GM18520 (cell line): ENCODE results near the gene TUBGCP5.

Experiments
- ATAC-seq: cut with Tn5 transposase; IDR thresholded peaks from one replicate; pipeline ENCODE4 v1.9.1; 2021; ENCODE audit not compliant: unreplicated experiment

The TUBGCP5 gene

DNA sequence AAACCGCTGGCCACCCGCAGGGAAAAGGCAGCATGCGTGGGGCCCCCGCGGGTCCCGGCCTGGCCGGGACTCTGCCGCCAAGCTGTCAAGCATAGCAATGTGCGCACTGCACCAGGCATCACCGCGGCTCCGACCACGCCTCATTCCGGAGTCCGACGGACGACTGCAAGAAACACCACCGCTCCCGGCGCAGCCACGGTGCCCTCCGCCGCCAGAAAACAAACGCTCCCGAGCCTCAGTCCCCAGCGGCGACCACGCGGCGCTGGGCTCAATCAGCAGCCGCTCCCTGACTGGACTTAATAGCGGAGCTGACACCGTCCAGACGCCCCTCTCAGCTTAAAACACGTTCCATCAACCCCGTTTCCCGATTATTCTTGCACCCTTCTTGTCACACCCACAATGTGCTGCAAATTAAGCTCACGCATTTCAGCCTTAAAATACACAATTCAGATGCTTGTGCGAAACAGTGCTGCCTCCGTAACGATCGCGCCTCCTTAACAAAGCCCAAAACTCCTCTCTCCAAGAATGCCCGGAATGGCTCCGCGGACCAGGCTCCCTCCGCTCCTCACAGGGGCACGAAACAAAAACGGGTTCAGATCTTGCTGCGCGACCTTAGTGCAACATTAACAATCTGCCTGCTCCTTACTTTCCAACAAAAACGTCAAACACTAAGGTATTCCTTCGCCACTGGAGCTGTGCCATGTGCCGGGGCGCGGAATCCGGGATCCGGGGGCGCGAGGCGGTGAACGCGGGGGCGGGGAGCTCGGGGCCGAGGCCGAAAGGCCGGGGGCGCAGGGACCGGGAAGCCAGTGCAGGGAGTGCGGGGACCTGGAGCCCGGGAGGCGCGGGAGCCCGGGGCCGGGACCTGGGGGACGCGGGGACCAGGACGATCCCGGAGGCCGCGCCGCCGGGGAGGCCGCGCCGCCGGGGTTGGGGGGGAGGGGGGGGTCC, 59.9 kb downstream of the TUBGCP5 start:
- ATAC-seq, result no peak

DNA sequence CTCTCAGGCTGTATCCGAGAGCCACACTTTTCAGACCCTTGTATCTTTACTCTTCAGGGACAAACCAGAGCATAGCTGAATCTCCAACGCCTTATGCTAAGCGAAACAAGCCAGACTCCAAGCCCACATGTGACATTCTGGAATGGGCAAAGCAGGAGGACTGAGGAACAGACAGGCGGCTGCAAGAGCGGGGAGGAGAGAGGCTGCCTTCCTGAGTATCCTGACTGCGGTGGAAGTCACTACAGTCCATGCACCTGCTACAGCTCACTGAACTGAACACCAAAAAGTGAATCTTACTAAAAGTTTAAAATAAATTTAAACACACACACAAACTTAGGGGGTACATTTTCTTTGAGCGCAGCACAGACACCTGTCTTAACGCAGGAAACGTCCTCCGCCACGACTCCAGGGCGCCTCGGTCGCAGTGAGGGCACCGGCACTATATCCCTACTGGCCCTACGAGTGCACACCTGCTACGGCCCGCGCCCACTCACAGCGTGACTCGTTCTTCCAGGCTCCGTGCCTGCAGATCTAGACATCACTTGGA, 60.6 kb downstream of the TUBGCP5 start:
- ATAC-seq, result no peak

GRCh38 chr15:22974745-22975144, 64.6 kb downstream of the TUBGCP5 start:
- no peak for ATAC-seq

GRCh38 chr15:22973987-22974386, 65.4 kb downstream of the TUBGCP5 start:
- ATAC-seq, result no peak

DNA sequence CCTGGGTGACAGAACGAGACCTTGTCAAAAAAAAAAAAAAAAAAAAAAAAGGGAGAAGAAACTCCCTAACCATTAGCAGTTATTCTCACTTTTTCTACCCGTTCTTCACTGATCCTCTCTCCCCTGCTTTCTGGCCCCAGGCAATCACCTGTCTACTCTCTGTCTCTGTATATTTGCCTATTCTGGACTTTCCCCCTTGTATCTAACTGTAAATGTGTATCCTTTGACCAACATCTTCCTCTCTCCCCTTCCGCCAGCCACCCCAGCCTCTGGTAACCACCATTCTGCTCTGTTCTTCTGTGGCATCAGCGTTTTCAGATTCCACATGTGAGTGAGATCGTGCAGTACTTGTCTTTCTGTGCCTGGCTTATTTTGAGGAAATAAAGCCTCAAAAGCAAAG, 66.1 kb downstream of the TUBGCP5 start:
- ATAC-seq, result no peak

- no peak for ATAC-seq
Observed at GRCh38 chr15:22969489-22969888, 69.9 kb downstream of the TUBGCP5 start.

- no peak for ATAC-seq
Observed at GRCh38 chr15:22968366-22968765, 71.0 kb downstream of the TUBGCP5 start.

DNA sequence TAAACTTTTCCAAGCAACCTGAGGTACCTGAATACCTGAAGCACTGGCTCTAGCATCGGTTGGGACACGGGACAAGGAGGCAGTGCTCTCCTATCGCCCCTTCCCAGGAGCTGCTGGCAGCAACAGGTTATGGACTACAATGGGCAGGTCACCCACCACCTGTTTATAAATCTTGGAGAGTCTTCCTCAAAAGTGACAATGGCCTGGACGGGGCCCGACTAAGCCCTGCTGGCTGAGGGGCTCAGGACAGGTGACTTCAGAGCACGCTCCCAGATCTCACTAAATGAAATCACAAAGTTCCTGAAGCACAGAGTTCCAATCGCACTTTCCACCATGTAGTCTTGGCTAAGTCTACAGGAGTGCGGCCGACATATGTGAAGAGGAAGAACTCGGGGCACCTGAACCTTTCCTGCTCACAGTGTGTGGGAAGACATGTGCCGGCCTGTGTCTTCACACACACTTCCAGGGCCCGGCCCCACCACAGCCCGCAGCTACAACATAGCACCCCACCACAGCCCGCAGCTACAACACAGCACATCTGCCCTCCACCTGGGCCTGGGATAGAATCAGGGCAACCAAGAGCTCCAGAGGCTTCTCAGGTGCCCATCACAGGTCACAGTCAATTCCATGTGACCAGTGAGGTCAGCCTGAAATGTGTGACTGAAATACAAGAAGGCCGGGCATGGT, 72.1 kb downstream of the TUBGCP5 start:
- no peak for ATAC-seq

- no peak for ATAC-seq
Observed at GRCh38 chr15:22966321-22967083, 72.9 kb downstream of the TUBGCP5 start.

GRCh38 chr15:22963641-22964040, 75.7 kb downstream of the TUBGCP5 start:
- ATAC-seq, result no peak

- no peak for ATAC-seq
Observed at GRCh38 chr15:22962611-22963010, 76.8 kb downstream of the TUBGCP5 start.

- ATAC-seq, result no peak
Observed at GRCh38 chr15:22961762-22962161, 77.6 kb downstream of the TUBGCP5 start.

- ATAC-seq, result no peak
Observed at GRCh38 chr15:22960556-22960955, 78.8 kb downstream of the TUBGCP5 start.

DNA sequence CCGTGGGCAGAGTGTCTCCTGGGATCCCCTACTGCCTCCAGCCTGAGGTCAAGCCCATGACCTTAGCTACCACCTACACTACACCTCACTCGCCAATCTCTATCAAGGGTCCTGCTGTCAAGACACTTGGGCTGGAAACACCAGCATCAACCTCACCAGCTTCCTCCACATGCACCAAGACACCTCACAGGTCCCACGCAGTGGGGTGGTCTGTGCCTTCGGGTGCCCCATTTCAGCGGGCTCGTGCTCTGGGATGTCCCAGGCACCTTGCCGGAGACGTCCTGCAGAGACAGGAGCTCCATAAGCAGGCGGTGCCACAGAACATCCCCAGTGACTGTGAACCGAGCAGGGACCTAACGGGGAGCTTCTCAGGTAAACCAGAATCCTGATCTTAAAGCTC, 79.2 kb downstream of the TUBGCP5 start:
- ATAC-seq, result no peak

DNA sequence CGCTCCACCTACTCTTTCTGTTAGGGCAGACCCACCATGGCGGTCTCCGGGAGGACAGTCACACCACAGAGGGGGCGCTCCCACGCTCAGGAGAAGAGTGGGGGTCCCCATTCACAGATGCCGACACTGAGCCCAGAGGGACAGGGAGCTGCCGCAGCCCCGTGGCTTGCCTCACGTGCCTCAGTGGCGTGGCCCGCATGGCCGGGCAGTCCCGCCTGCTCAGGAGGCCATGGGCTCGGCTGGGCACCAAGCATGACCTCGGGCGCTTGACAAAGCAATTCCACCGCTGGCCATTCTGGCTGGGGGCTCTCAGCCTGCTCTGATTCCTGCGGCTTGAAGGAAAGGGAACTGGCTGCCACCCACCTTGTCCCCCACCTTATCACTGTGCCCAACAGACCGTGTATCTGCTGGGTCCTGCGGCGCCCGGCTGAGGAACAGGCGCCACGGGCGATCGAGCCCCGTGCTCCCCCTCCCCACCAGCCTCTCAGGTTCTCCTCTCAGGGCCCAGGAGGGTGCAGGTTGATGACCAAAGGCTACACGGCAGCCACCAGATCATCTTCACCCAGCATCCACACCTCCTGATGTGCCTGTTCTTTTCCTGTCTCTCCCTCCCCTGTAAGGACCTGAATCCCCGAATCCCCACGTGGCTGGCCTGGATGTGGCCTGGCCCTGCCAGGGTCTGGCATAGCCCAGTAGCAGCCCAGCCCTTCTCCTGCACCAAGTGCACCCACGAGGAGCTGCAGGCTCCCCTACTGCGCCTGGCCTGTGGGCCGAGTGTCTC, 79.9 kb downstream of the TUBGCP5 start:
- no peak for ATAC-seq

DNA sequence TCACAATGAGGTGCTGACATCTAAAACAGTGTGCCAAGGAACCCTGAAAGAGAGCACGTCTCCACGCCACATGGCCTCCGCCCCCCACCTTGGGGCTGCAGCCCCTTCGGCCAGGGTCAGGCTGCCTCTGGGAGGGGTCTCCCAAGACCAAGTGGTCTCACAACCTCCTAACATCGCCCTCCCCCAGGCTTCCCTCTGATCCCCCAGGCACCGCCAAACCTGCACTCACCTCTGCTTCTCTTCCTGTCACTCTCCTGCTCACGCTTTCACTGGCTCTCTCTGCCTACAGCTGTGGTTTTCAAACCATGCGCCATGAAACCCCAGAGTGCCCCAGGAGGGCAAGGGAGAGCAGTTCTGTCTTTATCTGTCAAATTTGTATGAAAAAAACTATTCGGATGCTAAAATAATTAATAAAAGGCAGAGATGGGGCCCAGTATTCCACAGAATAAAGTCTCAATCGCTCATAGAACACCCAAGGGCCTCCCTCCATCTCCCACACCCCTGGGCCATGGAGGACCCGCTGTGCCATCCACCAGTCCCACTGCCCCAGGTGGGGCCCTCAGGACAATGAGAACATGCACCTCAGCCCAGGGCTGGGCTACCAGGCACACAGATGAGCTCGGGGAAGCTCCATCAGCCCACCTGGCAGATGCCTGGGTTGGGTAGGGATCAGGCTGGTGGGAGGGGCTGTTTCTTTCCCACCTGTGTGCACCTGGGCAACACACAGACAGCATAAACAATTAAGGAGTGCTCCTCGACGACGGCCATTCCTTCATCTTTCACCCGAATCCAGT, 80.7 kb downstream of the TUBGCP5 start:
- no peak for ATAC-seq

- no peak for ATAC-seq
Observed at GRCh38 chr15:22956978-22957260, 82.5 kb downstream of the TUBGCP5 start.

DNA sequence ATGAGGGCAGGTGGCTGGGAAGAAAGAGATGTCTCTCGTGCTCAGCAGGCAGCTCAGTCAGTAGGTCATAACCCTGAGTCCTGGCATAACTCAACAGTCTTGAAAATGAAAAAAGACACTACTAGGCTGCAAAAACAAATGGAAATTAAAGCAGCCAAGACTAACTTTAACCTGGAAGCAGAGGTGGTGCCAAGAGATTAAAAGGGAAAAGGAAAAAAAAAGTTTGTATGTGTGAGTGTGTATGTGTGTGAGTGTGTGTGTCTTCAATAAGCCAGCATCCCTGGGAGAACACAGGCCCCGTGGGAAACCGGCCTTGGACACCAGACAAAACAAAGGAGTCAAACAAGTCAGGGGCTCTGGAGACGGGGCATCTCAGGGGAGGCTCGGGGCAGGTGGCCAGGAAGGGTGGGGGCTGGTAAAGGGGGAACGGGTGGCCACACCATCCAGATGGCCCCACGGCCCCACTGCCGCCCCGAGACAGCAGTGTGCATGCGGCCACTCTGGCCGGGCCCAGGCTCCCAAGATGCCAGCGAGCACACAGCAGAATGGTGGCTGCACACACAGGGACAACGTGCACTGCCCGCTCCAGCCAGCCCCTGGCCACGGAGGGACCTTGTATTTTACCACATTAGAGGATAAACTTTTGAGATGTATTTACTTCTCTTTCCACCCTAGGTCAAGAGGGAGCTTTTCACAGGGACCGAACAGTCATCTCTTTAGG, 83.0 kb downstream of the TUBGCP5 start:
- no peak for ATAC-seq

DNA sequence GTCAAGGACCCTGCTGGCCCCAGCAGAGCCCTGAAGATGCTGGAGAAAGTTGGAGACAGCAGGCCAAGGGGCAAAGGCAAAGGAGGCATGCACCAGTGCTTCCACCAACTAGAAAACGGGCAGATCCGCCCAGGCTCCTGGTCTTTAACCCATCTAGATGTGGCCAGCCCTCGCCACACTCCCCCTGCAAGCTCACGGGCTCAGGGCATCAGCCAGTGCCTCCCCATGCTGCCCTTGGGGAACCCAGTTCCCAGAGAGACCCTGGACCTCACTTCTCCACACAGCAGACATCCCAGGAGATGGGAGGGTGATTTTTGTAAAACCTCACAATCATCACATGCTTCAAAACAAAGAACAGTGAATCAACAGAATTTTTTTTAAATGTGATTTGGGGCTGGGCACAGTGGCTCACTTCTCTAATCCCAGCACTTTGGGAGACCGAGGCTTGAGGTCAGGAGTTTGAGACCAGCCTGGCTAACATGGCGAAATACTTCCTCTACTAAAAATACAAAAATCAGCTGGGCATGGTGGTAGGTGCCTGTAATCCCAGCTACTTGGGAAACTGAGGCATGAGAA, 83.7 kb downstream of the TUBGCP5 start:
- ATAC-seq, result no peak
